ENCODE data around the gene LAMTOR2.

Gene LAMTOR2

GRCh38 chr1:156076609-156077429 is 22.2 kb downstream of the LAMTOR2 start:
- TF ChIP-seq CTCF (IDR thresholded peaks at IDR 0.05; ENCODE audit: insufficient read depth, low read length, missing control alignments): no peak
- H3K4me3 ChIP-seq (ENCODE audit: low read depth, low read length): no peak overlapping the region
- ChIA-PET CTCF (interaction anchor here (2.9 to 4.3 kb wide), 2 partner anchors 10 to 20 kb away, joined by 20 to 24 read pairs; no protein-coding TSS in a partner anchor), POLR2A (no interaction called here)
- no peak for DNase-seq (ENCODE audit: low read depth, low spot score)

- ChIA-PET POLR2A (no interaction called here), CTCF (interaction anchor here (3.4 kb wide), 1 partner anchor 10 kb away, joined by 17 read pairs; no protein-coding TSS in a partner anchor)
- no peak for DNase-seq (ENCODE audit: low read depth, low spot score)
- H3K4me3 ChIP-seq (ENCODE audit: low read depth, low read length): no peak overlapping the region
- no peak for TF ChIP-seq CTCF (IDR thresholded peaks at IDR 0.05; ENCODE audit: insufficient read depth, low read length, missing control alignments)
These were observed 22.8 kb downstream of the LAMTOR2 start for GRCh38 chr1:156077430-156077760.

GRCh38 chr1:156078728-156079127 is 24.1 kb downstream of the LAMTOR2 start:
- no peak for TF ChIP-seq CTCF (IDR thresholded peaks at IDR 0.05; ENCODE audit: insufficient read depth, low read length, missing control alignments)
- CTCF ChIA-PET: interaction anchor here (0.9 to 3.4 kb wide), 6 partner anchors 11 to 50 kb away, joined by 3 to 17 read pairs (median 4); no protein-coding TSS in a partner anchor
- H3K4me3 ChIP-seq (ENCODE audit: low read depth, low read length): peak overlapping the region; percentile 20; the same call in 1 of the 2 replicates
- DNase-seq (ENCODE audit: low read depth, low spot score): no peak
- POLR2A ChIA-PET: no interaction called here

GRCh38 chr1:156079762-156080161 is 25.2 kb downstream of the LAMTOR2 start:
- no peak for DNase-seq (ENCODE audit: low read depth, low spot score)
- peak overlapping the region; percentile 80 for H3K4me3 ChIP-seq (ENCODE audit: low read depth, low read length)
- ChIA-PET CTCF (interaction anchor here (0.9 to 3.4 kb wide), 3 partner anchors 13 to 49 kb away, joined by 3 to 17 read pairs (median 6); no protein-coding TSS in a partner anchor), POLR2A (interaction anchor here (0.6 kb wide), 1 partner anchor 17 kb away, joined by 3 read pairs; no protein-coding TSS in a partner anchor)
- TF ChIP-seq CTCF (IDR thresholded peaks at IDR 0.05; ENCODE audit: insufficient read depth, low read length, missing control alignments): no peak

- ChIA-PET CTCF (interaction anchor here (1.4 to 3.4 kb wide), 2 partner anchors 13 to 16 kb away, joined by 6 to 17 read pairs; no protein-coding TSS in a partner anchor), POLR2A (interaction anchor here (0.6 kb wide), 1 partner anchor 17 kb away, joined by 3 read pairs; no protein-coding TSS in a partner anchor)
- no peak for DNase-seq (ENCODE audit: low read depth, low spot score)
- TF ChIP-seq CTCF (IDR thresholded peaks at IDR 0.05; ENCODE audit: insufficient read depth, low read length, missing control alignments): no peak
- peak overlapping the region; percentile 80 for H3K4me3 ChIP-seq (ENCODE audit: low read depth, low read length)
These were observed 25.8 kb downstream of the LAMTOR2 start for GRCh38 chr1:156080241-156080862.

GRCh38 chr1:156080863-156081179 is 26.2 kb downstream of the LAMTOR2 start:
- no peak for TF ChIP-seq CTCF (IDR thresholded peaks at IDR 0.05; ENCODE audit: insufficient read depth, low read length, missing control alignments)
- ChIA-PET CTCF (interaction anchor here (1.4 to 29.5 kb wide), 4 partner anchors 14 to 53 kb away, joined by 6 to 1837 read pairs (median 40); partner anchors contain the start of genes LMNA and SEMA4A), POLR2A (no interaction called here)
- DNase-seq (ENCODE audit: low read depth, low spot score): no peak
- H3K4me3 ChIP-seq (ENCODE audit: low read depth, low read length): peak overlapping the region; percentile 80

Measured in AG04449 (cell line).